Stomach (tissue), 4 donors: ENCODE measurements around the gene NPBWR2.

ENCODE experiments used
- CTCF ChIP-seq, 7 experiments: fragments of 450-650 bp in 4 of 7; fragments of 200-600 bp in 3 of 7; sonication (generic) in 3 of 7; IDR thresholded peaks; one replicate each; pipeline ENCODE4 v1.5.1; 2016 to 2019; ENCODE audit warnings: antibody characterized with exemption in 7 of 7, control low read depth in 2 of 7, mild to moderate bottlenecking in 1 of 7
- POLR2A ChIP-seq, 4 donors: fragments of 450-650 bp; IDR thresholded peaks; one replicate each; pipeline ENCODE4 v1.6.1; 2016; ENCODE audit warnings: antibody characterized with exemption in 4 of 4, control low read depth in 2 of 4, mild to moderate bottlenecking in 1 of 4, moderate library complexity in 1 of 4
- POLR2AphosphoS5 ChIP-seq, 3 donors: sonication (generic); formaldehyde crosslinking; IDR thresholded peaks; one replicate each; pipeline ENCODE4 v1.6.1; 2016; ENCODE audit warnings: antibody characterized with exemption in 3 of 3

- TF ChIP-seq CTCF (IDR thresholded peaks at IDR 0.05) (no peak), POLR2AphosphoS5 (IDR thresholded peaks at IDR 0.05) (no peak), POLR2A (IDR thresholded peaks at IDR 0.05) (no peak)
These were observed 39.5 kb downstream of the NPBWR2 start for GRCh38 chr20:64067733-64068307.
